LNCaP clone FGC (cell line): Measurements from ENCODE around the gene SWAP70.

Source experiments
- DNase-seq: peaks from one replicate; pipeline ENCODE4 v3.0.0-alpha.2; 2011; ENCODE audit warnings: low read depth
- H3K4me3 ChIP-seq: 2 replicates; pipeline ENCODE4 v1.5.1; 2011; ENCODE audit warnings: mild to moderate bottlenecking, low read depth, low read length, control low read depth
- CTCF ChIP-seq: IDR thresholded peaks from 2 replicates; pipeline ENCODE4 v1.5.1; 2012; ENCODE audit warnings: mild to moderate bottlenecking; ENCODE audit not compliant: control insufficient read depth, insufficient read depth; ENCODE audit errors: extremely low read depth

SWAP70 gene

DNA sequence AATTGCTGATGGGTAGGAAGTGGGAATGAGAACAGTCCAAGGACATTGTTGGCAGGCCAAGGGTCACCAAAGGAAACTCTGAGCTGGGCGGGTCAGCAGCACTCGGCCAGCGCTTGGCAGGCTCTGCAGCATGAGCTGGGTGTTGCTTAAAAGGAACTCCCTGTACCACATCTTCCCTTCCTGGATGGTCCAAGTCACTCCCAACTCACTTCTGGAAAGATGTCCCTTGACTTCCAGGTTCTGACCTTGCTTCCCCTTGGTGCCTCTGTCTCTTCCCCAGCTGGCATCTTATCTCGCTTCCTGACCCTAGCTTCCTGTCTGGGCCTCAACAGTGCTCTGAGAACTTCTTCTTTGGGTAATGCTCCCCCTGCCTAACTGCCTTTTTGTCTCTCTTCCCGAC, 24.8 kb upstream of the SWAP70 start:
- H3K4me3 ChIP-seq = no peak overlapping the region
- no peak for DNase-seq
- TF ChIP-seq CTCF = no peak

GRCh38 chr11:9639985-9640384, 23.9 kb upstream of the SWAP70 start:
- H3K4me3 ChIP-seq = no peak overlapping the region
- TF ChIP-seq CTCF = no peak
- no peak for DNase-seq

DNA sequence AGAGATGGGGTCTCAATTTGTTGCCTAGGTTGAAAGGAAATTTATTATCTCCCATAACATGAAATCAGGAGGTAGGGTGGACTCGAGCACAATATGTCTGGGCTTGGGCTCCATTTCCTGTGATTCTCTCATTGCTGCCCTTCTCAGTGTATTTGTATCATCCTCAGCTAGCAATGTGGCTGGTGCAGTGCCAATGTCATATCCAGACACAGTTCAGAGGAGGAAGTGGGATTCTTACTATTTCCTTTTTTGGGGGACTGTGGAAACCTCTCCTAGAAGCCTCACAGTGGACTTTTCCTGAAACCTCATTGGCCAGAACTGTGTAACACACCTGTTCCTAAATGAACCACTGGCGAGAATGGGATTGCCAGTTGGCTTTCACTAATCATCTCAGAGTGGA, 21.0 kb upstream of the SWAP70 start:
- DNase-seq = no peak
- TF ChIP-seq CTCF = no peak
- no peak overlapping the region for H3K4me3 ChIP-seq

GRCh38 chr11:9643751-9644150, 20.1 kb upstream of the SWAP70 start:
- no peak for DNase-seq
- H3K4me3 ChIP-seq = no peak overlapping the region
- no peak for TF ChIP-seq CTCF

DNA sequence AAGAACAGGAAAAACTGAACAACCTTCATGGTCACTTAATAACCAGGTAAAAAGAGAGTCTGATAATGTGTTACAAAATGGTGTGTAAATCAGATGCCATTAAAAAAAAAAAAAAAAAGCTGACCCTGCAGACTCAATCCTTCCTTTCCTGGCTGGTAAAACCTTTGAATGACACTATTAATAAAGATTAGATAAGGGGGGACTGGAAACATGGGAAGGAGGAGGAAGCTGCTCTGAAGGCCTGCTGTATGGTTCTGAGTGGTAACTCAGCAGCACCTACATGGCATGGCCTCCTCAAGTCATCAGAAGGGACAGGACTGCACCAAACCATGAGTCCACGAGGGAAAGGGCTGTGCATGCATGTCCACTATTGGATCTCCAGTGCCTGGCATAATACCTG, 18.0 kb upstream of the SWAP70 start:
- no peak for DNase-seq
- TF ChIP-seq CTCF = no peak
- H3K4me3 ChIP-seq = no peak overlapping the region

- no peak overlapping the region for H3K4me3 ChIP-seq
- peak; percentile 79 for DNase-seq
- no peak for TF ChIP-seq CTCF
These were observed 17.6 kb upstream of the SWAP70 start for GRCh38 chr11:9646324-9646723.

DNA sequence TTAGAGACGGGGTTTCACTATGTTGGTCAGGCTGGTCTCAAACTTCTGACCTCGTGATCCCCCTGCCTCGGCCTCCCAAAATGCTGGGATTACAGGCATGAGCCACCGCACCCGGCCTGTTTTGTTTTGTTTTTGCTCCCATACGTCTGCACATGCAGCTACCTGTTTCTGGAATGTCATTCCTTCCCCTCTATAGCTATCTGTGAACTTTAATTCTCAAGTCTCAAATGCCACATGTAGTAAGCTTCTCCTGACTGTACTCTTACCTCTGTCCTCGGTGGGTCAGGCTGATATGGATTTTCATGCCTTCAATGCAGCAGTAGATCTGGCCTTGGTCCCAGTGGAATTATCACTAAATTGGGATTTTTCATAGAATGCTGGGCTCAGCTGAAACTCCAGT, 12.4 kb upstream of the SWAP70 start:
- no peak for TF ChIP-seq CTCF
- no peak overlapping the region for H3K4me3 ChIP-seq
- DNase-seq = no peak
